HL-60/S4 treated with phorbol 12-myristate 13-acetate at 8.2 ng/mL for 4 days and 3 days (cell line): ENCODE results near the gene LRP1.

Experiments
- in situ Hi-C: fragments of 300-500 bp; cut with MboI; formaldehyde crosslinking; loops from 2 replicates; pipeline ENCODE4 v1.15.0; 2022; ENCODE audit warnings: low sequenced_read_pairs

The LRP1 gene

GRCh38 chr12:57187222-57188089, 59.2 kb downstream of the LRP1 start:
- in situ Hi-C loops: loop anchor here (25.0 kb wide), 1 partner anchor 425 kb away; the partner anchor contains the start of genes HSD17B6 and PRIM1

DNA sequence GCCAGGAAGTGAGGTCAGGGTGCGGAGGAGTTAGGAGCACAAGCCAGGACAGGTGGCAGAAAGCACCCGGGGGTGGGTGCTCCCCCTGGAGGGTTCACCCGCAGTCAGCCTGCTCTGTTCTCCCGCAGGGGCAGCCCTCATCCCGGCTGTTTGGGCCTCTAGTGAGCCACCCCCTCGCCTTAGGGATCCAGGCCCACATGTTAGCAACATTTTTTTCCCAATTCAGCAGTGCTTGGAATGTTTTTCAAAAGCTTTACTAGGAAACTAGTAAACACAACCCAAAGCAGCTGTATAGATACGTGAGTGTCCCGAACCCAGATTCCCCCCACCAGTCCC, 59.8 kb downstream of the LRP1 start:
- in situ Hi-C loops: loop anchor here (25.0 kb wide), 1 partner anchor 426 kb away; the partner anchor contains the start of genes HSD17B6 and PRIM1

DNA sequence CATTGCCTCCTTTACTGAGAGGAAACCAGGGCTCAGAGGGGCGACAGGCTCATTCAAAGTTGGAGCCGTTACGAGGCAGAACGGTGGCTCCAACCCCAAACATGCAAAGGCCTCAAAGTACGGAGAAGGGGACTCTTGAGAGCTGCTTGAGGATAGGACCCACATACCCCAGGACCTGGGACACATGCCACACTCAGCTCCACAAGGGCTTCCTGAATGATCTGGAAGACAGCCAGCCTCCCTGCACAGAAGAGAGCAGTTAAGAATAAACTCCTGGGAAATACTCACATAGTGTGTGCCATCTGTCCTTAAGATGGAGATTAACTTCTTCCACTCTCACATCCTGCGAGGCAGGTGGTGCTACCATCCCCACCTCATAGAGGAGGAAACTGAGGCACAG, 61.8 kb downstream of the LRP1 start:
- in situ Hi-C loops: loop anchor here (25.0 kb wide), 1 partner anchor 428 kb away; the partner anchor contains the start of genes HSD17B6 and PRIM1

DNA sequence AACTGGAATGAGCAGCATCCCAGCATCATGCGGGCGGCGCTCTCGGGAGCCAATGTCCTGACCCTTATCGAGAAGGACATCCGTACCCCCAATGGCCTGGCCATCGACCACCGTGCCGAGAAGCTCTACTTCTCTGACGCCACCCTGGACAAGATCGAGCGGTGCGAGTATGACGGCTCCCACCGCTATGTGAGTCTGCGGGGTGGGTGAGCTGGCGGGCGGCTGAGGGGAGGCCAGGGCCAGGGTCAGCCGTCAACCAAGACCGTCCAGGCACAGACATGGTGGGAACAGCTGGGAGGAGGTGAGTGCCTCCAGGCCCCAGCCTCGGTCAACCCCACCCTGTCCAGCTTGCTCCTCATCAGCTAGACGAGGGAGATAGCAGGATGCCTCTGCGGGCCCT, 62.5 kb downstream of the LRP1 start:
- in situ Hi-C loops: loop anchor here (25.0 kb wide), 1 partner anchor 429 kb away; the partner anchor contains the start of genes HSD17B6 and PRIM1

- in situ Hi-C loops: loop anchor here (25.0 kb wide), 1 partner anchor 429 kb away; the partner anchor contains the start of genes HSD17B6 and PRIM1
These were observed 63.1 kb downstream of the LRP1 start for GRCh38 chr12:57191410-57191809.

GRCh38 chr12:57192920-57193319, 64.6 kb downstream of the LRP1 start:
- in situ Hi-C loops: loop anchor here (25.0 kb wide), 1 partner anchor 431 kb away; the partner anchor contains the start of genes HSD17B6 and PRIM1

- in situ Hi-C loops: loop anchor here (25.0 kb wide), 1 partner anchor 431 kb away; the partner anchor contains the start of genes HSD17B6 and PRIM1
These were observed 65.5 kb downstream of the LRP1 start for GRCh38 chr12:57193706-57194245.

- in situ Hi-C loops: loop anchor here (25.0 kb wide), 1 partner anchor 432 kb away; the partner anchor contains the start of genes HSD17B6 and PRIM1
These were observed 66.0 kb downstream of the LRP1 start for GRCh38 chr12:57194253-57194652.

DNA sequence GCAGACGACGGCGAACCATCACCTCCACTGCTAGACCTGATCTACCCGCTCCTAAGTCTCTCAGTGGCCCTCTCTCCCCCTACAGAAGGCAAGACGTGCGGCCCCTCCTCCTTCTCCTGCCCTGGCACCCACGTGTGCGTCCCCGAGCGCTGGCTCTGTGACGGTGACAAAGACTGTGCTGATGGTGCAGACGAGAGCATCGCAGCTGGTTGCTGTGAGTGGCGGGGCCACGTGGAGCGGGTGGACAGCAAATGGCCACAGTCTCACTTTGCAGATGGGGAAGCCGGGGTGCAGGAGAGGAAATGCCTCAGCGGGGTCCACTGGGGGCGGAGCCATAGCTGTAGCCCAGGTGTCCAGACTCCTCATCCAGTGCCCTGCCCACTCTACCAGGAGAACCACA, 66.9 kb downstream of the LRP1 start:
- in situ Hi-C loops: loop anchor here (25.0 kb wide), 1 partner anchor 433 kb away; the partner anchor contains the start of genes HSD17B6 and PRIM1

DNA sequence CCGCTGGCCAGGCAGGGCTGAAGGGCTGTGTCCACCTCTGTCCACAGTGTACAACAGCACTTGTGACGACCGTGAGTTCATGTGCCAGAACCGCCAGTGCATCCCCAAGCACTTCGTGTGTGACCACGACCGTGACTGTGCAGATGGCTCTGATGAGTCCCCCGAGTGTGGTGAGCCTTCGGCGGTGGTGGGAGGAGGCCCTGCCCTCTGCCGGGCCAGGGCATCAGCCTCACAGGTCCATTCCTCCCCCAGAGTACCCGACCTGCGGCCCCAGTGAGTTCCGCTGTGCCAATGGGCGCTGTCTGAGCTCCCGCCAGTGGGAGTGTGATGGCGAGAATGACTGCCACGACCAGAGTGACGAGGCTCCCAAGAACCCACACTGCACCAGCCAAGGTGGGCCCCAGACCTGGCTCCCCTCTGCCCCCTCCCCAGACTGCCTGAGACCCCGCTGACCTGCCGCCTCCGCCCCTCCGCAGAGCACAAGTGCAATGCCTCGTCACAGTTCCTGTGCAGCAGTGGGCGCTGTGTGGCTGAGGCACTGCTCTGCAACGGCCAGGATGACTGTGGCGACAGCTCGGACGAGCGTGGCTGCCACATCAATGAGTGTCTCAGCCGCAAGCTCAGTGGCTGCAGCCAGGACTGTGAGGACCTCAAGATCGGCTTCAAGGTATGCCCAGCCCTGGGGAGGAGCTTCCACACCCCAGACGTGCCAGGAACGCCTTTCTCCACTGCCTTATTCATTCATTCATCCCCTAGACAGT, 67.5 kb downstream of the LRP1 start:
- in situ Hi-C loops: loop anchor here (25.0 kb wide), 1 partner anchor 433 kb away; the partner anchor contains the start of genes HSD17B6 and PRIM1

GRCh38 chr12:57196439-57196838, 68.2 kb downstream of the LRP1 start:
- in situ Hi-C loops: loop anchor here (25.0 kb wide), 1 partner anchor 434 kb away; the partner anchor contains the start of genes HSD17B6 and PRIM1

GRCh38 chr12:57196956-57197355, 68.7 kb downstream of the LRP1 start:
- in situ Hi-C loops: loop anchor here (25.0 kb wide), 1 partner anchor 435 kb away; the partner anchor contains the start of genes HSD17B6 and PRIM1

DNA sequence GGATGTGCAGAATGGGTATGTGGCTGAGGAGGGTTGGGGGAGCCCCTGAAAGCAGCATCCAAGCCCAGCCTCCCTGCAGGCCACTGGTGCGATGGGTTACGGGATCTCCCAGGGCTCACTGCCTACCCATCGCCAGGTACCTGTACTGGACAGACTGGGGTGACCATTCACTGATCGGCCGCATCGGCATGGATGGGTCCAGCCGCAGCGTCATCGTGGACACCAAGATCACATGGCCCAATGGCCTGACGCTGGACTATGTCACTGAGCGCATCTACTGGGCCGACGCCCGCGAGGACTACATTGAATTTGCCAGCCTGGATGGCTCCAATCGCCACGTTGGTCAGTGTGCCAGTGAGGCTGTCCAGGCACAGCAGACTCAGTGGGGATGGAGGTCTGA, 70.0 kb downstream of the LRP1 start:
- in situ Hi-C loops: loop anchor here (25.0 kb wide), 1 partner anchor 436 kb away; the partner anchor contains the start of genes HSD17B6 and PRIM1

GRCh38 chr12:57199191-57199590, 70.9 kb downstream of the LRP1 start:
- in situ Hi-C loops: loop anchor here (25.0 kb wide), 1 partner anchor 437 kb away; the partner anchor contains the start of genes HSD17B6 and PRIM1

DNA sequence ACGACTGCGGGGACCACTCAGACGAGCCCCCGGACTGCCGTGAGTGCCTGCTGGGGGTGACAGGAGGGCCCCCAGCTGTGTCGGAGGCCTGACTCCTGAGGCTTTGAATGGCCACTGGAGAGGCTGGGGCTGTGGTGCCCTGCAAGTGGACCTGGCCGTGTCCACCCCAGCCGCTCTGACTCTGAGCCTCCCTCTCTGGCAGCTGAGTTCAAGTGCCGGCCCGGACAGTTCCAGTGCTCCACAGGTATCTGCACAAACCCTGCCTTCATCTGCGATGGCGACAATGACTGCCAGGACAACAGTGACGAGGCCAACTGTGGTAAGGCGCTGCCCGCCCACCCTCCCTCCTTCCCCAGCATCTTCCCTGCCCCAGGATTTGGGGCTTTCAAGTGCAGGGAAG, 72.2 kb downstream of the LRP1 start:
- in situ Hi-C loops: no loop called here

- in situ Hi-C loops: no loop called here
These were observed 72.9 kb downstream of the LRP1 start for GRCh38 chr12:57201219-57201618.

DNA sequence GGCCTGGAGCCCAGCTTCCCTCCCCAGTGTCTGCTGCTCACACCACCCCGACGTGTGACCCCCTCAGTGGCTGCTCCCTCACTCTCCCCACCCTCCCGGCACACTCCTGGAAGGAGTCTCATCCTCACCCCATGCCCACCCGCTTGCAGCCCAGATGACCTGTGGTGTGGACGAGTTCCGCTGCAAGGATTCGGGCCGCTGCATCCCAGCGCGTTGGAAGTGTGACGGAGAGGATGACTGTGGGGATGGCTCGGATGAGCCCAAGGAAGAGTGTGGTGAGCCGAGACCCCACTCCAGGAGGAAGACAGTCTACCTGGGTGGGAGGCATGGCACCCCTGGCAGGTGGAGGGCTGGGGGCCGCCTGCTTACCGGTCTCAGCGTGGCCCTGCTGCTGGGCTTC, 73.3 kb downstream of the LRP1 start:
- in situ Hi-C loops: no loop called here

GRCh38 chr12:57202321-57202720, 74.0 kb downstream of the LRP1 start:
- in situ Hi-C loops: no loop called here

- in situ Hi-C loops: no loop called here
These were observed 74.9 kb downstream of the LRP1 start for GRCh38 chr12:57203201-57203600.

DNA sequence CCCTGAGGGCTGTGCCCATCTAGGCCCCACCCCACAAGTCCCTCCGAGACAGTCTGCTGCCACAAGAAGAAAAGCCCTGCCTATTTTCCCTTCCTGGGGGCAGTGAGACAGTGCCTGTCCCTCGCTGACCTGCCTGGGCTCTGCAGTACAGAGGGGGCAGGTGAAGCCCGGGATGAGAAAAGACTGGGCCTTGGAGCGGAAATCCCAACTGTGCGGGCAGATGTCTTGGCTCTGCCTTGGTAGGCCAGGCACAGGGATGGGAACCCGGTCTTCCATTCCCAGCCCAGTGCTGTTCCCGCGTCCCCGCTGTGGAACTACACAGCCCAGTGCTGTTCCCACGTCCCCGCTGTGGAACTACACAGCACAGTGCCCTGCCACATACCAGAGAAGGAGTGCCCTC, 75.5 kb downstream of the LRP1 start:
- in situ Hi-C loops: no loop called here

DNA sequence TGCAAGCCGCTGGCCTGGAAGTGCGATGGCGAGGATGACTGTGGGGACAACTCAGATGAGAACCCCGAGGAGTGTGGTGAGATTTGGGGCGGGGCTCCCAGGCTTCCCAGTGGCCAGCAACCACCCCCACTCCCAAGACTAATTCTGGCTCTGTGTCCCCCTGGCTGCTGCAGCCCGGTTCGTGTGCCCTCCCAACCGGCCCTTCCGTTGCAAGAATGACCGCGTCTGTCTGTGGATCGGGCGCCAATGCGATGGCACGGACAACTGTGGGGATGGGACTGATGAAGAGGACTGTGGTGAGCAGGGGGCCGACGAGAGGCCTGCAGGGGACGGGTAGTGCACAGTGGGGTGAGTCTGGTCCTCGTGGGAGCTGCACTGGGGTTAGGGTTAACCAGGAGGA, 76.2 kb downstream of the LRP1 start:
- in situ Hi-C loops: no loop called here
